PC-9 (cell line): ENCODE results near the gene RBFOX2.

Experiments used
- CTCF ChIP-seq: fragments of 200-600 bp; sonication (generic); conservative IDR thresholded peaks from 2 replicates; pipeline ENCODE4 v1.6.1; 2017; ENCODE audit warnings: mixed run types, antibody characterized with exemption, mild to moderate bottlenecking, moderate library complexity
- EZH2 ChIP-seq: fragments of 200-600 bp; sonication (generic); IDR thresholded peaks from 2 replicates; pipeline ENCODE4 v1.8.0; 2017; ENCODE audit warnings: antibody characterized with exemption, low read depth

DNA sequence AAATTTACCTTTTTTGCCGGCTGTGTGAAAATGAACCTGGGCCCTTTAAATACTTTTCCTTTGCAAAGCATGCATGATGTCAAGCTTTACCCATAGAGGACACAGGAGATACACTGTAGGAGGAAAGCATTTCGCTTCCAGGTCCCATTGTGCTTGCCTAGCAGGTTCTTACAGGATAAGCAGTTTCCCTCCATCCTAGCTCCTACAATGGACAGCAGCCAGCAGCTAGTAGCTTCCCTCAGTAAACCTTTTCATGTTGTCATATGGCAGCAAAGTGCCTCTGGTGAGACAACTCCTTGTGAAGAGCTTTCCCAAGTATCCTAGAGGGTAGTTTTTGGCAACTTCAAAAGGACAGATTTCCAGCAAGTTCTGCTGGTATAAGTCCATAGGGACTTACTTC is 78.4 kb downstream of the RBFOX2 start:
- no peak for TF ChIP-seq CTCF
- no peak for TF ChIP-seq EZH2
